GM18520 (cell line): ENCODE results near the gene WBP2NL.

Source experiments
- ATAC-seq: cut with Tn5 transposase; IDR thresholded peaks from one replicate; pipeline ENCODE4 v1.9.1; 2021; ENCODE audit not compliant: unreplicated experiment

Gene WBP2NL

GRCh38 chr22:42033263-42034181 is 34.9 kb downstream of the WBP2NL start:
- ATAC-seq, result no peak

DNA sequence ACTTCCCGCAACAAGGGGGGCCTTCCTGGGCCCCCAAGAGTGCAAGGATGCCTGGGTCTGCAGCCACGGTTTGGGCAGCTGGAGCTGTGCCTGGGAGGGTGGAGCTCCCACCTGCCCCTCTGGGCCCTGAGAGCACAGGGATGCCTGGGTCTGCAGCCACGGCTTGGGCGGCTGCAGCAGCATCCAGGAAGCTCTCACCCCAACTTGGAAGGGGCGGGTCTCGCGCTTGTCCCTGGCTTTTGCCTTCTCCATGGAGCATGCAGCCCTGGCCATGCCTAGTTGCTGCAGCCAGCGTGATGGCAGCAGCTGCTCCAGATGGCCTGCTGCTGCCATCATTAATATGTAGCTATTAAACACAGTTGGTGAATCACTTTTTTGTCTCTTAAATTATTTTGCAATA is 36.7 kb downstream of the WBP2NL start:
- no peak for ATAC-seq

GRCh38 chr22:42039271-42039670 is 40.7 kb downstream of the WBP2NL start:
- ATAC-seq, result no peak

DNA sequence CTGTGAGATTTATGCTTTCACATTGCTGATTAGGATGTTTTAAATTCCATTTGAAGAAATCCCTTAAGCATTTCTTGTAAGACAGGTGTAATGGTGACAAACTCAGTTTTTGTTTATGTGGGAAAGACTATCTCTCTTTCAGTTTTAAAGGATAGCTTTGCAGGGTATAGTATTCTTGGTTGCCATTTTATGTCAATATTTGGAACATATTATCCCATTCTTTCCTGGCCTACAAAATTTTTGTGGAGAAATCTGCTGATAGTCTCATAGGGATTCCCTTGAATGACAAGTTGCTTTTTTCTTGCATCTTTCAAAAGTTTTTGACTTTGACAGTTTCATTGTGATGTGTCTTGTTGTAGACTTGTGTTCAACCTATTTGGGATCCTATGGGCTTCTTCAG is 43.2 kb downstream of the WBP2NL start:
- ATAC-seq, result no peak

GRCh38 chr22:42050641-42051180 is 52.1 kb downstream of the WBP2NL start:
- no peak for ATAC-seq

DNA sequence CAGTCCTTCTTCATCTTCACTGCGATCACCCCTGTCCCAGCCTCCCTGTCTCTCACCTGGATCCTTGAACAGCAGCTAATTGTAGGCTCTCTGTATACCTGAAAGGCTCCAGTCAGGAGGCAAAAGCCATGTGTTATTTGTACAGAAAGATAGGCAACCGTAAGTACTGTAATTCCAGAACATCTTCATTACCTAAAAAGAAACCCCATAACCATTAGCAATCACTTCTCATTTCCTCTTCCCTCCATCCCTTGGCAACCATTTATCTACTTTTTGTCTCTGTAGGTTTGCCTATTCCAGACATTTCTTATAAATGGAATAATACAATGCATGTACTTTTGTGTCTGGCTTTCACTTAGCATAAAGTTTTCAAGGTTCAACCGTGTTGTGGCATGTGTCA is 54.2 kb downstream of the WBP2NL start:
- ATAC-seq, result no peak

- no peak for ATAC-seq
Observed at GRCh38 chr22:42056757-42057511, 58.3 kb downstream of the WBP2NL start.

- ATAC-seq, result no peak
Observed at GRCh38 chr22:42060489-42060888, 61.9 kb downstream of the WBP2NL start.

GRCh38 chr22:42061041-42061440 is 62.5 kb downstream of the WBP2NL start:
- no peak for ATAC-seq

DNA sequence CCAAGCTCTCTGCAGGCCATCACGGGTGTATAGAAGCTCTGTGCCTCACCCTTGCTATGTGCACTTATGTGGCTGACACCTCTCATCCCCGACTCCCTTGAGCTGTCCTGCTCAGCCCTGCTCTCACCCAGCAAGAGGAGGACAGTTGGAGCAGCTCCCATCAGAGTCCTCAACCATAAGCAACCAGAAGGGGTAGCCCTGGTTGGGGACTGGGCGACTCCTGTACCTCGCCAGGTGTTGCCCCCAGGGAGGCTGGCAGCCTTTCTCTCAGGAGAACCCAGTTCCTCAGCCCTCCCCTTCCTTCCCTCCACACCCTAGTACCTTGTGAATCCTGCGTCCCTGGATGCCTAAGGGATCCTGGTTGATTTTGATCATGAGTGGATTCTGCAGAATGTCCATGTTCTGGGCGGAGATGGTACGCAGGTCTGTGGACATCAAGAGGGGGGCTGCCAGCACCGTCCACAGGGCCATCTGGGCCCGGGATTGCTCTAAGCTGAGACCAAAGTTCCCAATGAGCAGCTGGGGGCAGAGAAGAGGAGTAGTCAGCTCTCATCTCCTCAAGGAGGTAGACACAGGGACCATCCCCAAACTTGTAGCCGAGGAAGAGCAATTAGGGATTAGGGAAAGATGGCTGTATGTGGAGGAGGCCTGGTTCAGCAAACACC is 64.0 kb downstream of the WBP2NL start:
- no peak for ATAC-seq

DNA sequence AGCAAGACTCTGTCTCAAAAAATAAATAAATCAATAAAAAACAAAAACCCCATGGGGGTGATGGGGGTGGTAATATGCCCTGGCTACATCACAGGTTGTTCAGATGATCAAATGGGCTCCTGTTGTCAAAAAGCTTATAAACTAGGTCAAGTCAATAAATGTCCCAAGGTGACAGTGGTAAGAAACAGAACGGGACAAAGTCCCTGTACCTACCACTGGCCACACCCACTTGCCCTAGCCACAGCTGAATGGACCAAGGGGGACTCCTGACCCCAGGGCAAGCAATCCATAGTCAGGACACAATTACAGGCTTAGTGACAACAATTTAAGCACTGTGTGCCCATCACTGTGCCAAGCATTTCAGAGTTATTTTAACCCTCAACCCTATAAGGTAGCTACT is 66.0 kb downstream of the WBP2NL start:
- ATAC-seq, result no peak

DNA sequence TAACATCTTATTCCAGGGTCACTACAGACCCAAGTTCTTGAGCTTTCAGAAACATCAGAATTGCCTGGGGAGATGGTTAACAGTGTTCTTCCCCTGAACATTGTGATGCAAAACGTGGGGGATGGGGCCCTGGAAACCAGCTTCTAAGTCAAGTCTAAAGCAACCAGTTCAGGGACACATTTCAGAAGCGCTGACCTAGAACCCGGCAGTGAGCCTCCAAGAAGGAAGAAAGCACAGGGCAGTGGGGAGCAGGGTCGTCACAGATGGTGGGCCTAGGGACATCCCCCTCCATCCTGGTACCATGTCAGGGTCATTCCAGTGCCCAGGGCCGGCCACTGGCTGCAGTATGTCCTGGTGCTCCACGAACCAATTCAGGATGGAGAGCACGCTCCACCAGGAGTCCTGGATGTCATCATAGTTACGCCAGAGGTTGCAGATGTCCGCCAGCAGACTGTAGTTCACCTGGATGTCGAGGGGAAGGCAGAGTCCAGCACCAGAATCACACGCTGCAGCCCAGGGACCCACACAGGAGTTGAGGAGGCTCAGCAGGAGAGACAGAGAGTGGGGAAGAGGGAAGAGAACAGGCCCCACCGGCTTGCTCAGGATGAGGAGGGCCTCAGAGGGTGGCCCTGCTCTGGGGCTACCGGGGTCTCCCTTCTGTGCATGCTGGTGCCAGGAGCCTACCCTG is 67.0 kb downstream of the WBP2NL start:
- no peak for ATAC-seq

DNA sequence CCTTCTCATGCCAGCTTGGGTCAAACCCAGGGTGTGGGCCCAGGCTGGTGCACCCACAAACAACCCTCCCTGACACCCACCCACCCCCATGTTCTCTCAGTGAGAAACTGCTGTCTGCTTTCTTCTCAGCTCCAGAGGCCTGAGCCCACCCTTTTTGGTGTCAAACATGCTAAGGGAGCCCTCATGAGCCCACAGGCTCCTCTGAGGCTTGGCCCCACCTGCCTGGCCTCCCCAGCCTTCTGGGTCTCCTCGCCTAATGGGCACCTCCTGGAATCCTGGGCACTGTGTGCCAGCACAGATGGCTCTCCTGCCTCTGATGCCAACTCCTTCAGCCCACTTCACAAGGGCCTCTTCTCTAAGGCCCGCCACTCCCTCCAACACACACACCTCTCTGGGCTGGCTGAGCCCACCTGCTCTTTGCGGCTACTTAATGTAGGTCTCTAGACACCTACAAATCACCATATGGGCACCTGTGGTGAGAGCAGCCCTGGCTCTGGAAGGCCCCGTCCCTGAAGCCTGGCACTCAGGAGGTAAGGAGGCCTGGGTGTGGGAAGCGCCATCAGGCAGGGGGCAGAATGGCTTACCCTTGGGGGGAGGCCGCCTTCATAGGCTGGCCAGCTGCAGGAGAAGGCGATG is 67.7 kb downstream of the WBP2NL start:
- no peak for ATAC-seq

GRCh38 chr22:42066937-42067336 is 68.3 kb downstream of the WBP2NL start:
- no peak for ATAC-seq

- no peak for ATAC-seq
Observed at GRCh38 chr22:42067671-42068251, 69.2 kb downstream of the WBP2NL start.

DNA sequence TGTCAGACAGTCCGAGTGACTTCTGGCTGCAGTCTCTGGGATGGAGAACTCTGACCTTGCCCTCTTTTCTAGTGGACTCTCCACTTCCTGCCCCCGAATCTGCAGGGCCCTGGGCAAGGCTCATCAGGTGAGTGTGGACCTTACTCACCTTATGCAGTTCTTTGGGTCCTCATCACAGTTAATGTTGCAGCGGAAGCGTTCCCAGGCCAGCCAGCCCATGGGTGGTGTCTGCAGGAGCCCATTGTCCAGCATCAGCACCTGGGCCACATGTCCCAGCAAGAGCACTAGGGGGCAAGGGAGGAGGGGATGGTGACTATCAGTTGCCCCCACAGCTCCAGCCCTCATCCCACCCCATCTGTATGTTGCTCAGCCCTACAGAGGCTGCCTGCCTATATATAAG is 69.7 kb downstream of the WBP2NL start:
- ATAC-seq, result no peak

- no peak for ATAC-seq
Observed at GRCh38 chr22:42069801-42070516, 71.4 kb downstream of the WBP2NL start.

DNA sequence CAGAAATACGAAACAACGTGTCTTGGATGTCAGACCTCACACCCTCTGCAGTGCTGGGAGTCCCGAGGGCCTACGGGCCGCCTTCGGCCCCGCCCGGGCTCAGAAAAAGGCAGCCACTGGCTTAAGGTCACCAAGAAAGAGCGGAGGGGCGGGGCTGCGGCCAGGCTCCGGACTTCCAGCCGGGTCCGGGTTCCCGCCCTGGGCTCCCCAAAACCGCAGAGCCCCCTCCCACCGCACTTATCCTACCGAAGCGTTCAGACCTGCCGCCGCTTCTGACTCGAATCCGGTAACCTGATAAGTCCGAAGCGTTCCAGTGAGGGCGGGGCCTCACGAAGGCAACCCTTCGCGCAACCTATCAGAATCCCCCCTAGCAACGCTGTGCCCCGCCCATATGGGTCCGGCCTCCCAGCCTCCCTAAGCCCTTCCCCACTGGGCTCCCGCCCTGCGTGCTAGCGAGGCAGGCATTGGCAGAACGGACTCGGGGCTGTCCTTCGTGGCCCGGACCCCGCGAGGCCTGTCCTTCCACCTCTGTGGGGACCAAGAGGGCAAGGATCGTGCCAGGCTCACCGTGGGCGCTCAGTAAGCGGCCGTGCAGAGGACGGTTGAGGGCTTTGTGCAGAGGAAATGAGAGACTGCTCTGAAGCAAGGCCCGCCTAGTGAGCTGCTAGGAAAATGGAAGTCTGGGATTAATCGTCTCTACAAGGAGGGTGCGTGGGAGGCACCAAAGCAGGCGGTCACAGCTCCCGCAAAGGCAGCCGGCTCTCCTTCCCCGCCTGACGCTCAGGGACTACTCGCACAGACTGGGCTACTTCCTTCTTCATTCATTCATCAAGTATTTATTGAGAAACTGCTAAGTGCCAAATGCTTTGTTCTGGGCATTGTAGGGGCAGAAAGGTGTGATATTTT is 72.2 kb downstream of the WBP2NL start, which contains the start of gene NAGA:
Gene NAGA (minus strand): TSS at position 296 of the 906 bp plus-strand sequence. CDS start 515 bp downstream, outside the sequence.
- ATAC-seq, result peak; percentile 86
